SKM-1 treated with dmso at 0.1 percent for 144 hours (cell line): Measurements from ENCODE around the gene SPAG6.
"Not testable (repeated sequence)": the region's sequence is repeated elsewhere in the genome, so short reads cannot be mapped to it uniquely, and the experiment has no call there.

Experiments used
- DNase-seq: peaks from one replicate; lab custom pipeline; 2025; ENCODE audit not compliant: unreplicated experiment; lab: John Stamatoyannopoulos, UW

Gene SPAG6

DNA sequence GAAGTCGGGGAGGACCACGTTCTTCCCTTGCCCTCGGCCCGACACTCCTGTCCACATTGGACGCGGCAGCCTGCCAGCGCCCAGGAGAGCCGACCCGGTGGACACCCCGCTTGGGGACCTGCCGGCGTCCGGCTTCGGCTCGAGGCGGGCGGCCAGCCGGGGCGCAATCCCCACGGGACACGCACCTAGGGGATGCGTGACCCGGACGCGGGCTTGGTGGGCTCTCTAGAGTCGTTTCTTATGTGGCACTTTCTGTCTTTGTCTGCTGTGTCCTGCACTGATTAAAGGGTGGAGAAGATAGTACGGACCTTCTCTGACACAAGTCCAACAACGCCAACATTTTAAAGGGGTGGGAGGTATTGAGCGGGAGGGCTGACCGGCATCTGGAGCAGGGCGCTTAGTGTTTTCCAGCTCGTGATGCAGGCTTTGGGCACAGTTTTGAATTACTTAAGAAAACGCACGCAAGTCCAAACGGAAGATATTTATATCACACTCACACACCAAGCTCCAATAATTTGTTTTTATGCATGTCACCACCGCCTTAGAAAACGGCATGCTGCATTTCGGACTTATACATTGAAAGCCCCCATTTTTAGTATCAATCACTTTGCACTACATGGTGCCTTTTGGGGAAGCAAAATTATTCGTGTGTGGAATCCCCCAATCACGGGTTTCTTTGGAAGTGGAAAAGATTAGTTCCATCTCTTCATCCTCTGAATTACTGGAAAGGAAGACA lies 3.9 kb upstream of the SPAG6 start:
- no peak for DNase-seq

DNA sequence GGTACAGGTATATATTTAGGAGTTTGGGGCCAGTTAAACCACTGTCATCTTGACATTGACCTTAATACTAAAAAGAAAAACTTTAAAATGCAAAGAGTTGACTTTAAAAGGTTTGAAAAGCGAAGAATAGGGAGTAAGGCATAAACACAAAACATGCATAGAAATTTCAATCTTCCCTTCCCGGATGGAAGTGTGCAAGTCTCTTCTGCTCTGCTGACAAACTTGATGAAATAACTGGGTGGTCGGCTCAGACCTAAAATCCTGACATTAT lies 3.4 kb upstream of the SPAG6 start:
- DNase-seq = no peak

DNA sequence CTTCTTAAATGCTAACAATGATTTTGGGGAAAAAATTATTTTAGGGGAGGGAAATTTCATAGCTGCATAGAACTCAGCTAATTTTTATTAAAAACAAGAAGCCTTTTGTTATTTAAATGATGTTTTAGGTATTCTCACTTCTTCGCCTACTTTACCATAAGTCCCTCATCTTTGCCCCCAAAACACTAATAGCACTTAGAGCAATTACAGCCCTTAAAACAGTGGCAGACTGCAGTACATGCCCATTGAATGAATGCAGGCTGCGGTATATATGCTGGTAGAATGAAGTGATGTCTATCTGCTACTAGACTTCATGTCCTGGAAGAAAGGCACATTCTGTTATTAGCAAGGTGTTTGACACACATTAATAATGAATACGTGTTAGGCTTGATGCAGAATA lies 2.9 kb upstream of the SPAG6 start:
- no peak for DNase-seq

DNA sequence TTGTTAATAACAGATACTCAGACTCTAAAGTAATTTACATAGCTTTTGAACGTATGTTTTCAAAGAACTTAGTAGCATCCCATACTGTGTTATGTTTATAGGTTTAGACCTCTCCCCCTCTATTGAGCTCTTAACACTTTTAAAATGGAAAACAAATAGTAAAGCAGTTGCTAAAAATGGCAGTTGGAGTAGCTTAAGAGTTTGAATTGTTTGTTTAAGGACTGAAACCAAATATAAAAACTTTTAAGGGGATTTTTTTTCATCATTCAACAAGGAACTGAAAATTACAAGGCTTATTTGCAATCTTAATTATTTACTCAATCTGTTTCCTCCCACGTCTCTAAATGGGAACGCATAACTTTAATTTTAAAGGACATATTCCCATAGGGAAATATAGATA lies 1.6 kb upstream of the SPAG6 start:
- no peak for DNase-seq

DNA sequence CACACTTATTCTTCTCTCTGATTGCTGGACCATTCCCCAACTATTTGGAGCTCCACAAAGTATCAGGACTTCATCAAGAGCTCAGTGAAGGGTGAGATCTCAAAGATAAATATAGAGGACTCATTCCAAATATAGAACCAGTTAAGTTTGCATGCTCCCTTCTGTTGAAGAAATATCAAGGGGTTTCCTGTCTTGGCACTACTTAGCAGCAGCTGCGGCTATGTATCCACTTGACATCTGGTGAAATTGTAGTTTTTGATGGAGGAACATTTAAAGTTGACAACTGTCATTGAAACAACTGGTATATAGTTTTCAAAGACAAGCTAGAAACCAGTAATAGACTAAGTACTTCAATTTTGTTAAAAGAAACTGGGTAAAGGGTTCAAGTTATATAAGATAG lies 1.0 kb upstream of the SPAG6 start:
- DNase-seq = no peak

DNA sequence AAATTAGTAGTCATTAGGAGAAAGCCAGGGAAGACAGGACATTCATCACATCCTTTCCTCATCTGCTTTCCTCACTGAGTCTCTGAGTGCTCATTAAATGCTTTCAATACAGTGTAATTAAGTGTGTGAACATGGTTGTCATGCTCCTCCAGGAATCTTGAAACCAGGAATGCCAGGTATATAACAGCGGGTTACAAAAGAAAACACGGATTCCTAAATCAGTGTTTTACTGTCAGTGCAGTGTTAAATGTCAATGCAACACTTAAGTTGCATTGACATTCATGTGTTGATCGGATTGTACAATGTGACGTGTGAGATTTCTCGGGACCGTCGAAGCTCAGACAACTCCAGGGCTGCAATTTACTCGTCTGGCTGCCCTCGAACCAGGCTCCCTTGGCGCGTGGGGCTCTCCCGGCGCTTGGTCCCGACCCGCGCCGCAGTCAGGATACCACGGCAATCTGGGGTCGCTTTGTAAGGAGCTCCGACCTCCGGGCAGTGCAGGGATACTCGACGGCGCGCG lies 455 bp upstream of the SPAG6 start:
- no peak for DNase-seq

DNA sequence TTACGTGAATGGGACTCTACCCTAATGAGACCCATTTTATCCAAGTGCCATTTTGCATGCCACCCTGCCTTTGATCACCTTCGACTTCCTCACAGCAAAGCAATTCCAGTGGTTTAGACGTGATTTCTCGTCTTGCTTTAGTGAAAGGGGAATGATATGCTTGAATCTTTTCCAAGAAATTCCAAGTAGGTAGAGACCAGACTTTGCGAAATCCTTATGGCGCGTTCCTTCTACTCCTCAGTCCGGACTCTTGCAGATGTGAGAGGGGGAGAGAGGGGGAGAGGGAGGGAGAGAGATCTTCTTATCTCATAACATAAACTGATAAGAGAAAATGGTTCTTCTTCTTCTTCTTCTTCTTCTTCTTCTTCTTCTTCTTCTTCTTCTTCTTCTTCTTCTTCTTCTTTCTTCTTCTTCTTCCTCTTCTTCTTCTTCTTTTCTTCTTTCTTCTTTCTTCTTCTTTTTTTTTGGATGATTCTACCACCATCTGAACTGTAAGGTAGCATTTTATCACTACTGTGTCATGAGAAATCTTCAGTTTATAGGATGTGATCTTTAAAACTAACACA lies 883 bp downstream of the SPAG6 start:
- DNase-seq = no peak

DNA sequence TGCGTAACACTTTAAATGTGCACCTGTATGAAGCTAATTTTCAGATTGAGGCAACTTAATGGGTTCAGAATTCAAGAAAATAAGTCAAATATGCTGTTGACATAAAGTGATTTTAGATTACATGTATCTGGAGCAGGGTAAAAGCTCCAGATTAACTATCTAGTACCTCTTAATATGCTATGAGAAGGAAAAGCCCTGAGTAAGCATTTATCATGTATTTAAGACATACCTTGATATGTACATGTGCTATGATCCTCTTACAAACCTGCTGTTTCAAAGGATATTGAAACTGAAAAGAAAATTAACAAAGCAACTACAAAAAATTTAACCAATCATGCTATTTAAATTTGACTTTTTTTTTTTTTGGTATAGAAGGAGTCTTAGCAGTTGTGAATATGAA lies 4.5 kb downstream of the SPAG6 start:
- DNase-seq = no peak

DNA sequence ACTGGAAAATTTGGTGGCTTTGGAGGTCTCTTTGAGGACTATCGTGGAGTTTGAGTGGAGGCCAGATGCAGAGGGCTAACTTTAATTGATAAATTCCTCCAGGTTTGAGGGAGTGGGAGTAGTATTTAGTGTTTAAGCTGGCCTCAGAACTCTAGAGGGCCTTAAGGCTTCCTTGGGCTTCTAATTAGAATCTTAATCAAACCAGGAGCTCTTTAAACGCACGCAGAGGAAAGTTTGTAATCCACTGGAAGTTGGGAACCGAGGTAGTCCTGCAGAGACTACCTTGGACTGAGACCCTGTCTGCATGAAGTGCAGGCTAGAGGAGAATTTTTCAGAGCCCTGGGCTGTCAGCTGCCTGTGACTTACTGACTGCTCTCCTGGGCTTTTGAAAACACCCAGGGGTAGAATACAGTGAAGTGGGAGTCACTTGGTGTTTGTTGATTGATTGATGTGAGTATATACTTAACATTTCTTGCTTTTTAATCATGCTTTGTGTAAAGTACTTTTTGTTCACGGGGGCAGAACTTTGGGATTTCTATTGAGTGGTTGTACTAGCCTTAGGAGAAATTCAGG lies 5.9 kb downstream of the SPAG6 start:
- DNase-seq = no peak

DNA sequence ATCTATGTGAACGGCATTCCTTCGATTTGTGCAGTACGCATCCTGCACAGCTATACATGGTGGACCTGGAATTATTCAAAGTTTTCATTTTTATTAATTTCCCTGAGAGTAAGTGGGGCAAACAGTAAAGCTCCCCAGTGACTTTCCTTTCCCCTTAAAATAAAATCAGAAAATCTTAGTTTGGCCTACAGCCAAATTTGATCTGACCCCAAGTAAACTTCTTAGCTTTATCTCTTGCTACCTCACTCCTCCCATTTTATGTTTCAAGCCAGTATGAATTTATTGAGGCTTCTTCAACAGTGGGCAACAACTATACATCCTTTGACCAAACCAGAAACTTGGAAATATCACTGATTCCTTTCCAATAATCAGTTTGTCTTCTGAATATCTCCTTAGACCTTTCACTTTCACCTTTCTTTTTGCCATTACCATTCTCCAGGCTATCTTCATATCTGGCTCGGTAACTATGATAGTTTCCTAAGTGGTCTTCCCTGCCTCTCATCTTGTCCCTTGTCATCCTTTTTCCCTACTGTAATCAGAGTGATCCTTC lies 11.1 kb downstream of the SPAG6 start:
- DNase-seq = no peak

DNA sequence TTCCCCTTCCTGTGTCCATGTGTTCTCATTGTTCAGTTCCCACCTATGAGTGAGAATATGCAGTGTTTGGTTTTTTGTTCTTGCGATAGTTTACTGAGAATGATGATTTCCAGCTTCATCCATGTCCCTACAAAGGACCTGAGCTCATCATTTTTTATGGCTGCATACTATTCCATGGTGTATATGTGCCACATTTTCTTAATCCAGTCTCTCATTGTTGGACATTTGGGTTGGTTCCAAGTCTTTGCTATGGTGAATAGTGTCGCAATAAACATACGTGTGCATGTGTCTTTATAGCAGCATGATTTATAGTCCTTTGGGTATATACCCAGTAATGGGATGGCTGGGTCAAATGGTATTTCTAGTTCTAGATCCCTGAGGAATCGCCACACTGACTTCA lies 12.5 kb downstream of the SPAG6 start:
- not testable (repeated sequence) for DNase-seq

DNA sequence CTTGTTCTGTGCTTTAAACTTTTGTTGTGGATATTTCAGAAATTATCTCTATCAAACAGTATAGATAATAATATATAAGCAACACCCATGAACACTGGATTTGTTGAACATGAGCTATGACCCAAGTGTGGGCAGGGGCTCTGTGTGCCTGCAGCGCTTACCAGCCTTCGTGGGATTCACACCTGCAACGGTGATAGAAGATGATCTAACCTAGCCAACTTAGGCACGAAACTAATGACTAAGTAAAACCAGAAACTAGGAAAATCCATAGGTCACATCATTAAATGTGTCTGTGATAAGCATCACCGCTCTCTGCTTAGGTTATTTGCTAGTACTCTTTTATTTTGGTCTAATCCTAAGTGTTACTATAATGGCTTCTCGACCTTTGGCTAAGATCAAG lies 18.0 kb downstream of the SPAG6 start:
- DNase-seq = no peak

DNA sequence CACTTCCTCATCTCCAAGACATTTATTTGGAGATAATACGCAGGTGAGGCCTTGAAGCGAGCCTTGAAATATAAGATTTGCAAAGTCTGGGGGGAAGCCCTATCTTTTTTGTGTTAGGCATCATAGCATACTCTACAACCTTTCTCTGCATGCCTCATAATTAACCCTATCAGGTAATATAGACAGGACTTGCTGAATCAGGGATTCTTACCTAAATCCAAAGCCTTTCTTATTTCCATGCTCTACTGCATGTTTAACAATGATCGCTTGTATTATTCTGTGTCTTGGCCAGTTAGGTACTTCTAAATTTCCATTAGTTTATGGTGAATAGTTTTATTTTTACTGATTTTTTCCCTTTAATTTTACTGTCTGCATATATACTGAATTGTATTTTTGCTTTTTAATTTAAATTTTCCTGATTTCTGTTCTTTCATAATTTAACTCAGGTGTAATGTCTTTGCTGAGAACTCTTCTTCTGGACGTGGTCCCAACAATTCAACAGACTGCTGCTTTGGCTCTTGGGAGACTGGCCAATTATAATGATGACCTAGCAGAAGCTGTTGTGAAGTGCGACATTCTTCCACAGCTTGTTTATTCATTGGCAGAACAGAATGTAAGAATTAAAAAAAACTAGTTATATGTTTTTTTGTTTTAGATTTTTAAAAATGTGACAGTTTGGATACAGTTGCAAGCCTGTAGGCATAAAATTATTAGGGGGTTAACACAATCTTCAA lies 19.3 kb downstream of the SPAG6 start:
- no peak for DNase-seq

DNA sequence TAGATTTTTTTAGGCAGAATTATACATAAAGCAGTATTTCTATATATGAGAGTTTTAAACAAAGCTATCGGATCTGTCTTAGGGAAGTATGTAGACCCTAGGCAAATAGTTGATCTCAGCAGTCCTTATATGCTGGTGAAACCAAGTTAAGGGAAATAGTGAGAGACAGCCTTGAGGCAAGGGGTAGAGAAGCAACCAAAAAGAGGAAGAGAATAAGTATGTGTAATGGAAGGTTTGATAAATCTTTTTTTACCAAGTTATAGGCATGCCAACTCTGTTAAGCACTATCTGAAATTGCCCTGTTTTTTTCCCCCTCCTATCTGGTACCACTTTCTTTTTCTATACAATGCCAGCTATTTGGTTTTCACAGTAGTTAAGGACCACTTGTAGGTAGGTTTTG lies 19.9 kb downstream of the SPAG6 start:
- no peak for DNase-seq

DNA sequence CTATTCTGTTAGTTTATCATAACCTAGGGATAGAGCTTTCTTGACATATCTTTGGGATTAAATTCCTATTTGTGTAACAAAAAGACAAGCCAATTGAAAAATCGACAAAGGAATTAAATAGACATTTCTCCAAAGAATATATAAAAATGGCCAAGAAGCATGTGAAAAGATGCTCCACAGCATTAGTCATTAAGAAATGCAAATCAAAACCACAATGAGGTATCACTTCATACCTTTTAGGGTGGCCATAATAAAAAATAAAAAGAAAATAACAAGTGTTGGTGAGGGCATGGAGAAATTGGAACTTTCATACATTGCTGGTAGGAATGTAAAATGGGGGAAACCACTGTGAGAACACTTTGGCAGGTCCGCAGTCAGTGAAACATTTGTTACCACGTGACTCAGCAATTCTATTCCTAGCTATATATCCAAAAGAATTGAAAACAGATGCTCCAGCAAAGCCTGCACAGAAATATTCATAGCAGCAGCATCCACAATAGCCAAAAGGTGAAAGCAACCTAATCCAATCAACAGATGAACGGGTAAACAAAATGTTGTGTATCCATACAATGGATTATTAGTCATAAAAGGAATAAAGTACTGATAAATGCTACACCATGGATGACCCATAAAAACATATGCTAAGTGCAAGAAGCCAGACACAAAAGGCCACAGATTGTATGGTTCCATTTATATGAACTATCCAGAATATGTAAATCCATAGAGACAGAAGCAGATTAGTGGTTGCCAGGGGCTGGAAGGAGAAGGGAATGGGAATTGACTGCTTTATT lies 20.5 kb downstream of the SPAG6 start:
- no peak for DNase-seq

DNA sequence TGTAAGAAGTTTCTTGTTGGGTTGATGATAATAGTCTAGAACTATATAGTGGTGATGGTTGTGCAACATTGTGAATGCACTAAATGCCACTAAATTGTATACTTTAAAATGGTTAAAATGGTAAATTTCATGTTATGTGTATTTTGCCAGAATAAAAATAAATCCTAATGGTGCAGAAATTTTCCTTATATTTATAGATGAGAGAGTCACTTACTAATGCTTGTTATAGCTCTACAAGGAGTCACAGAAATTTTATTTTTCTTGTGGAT lies 21.1 kb downstream of the SPAG6 start:
- no peak for DNase-seq

DNA sequence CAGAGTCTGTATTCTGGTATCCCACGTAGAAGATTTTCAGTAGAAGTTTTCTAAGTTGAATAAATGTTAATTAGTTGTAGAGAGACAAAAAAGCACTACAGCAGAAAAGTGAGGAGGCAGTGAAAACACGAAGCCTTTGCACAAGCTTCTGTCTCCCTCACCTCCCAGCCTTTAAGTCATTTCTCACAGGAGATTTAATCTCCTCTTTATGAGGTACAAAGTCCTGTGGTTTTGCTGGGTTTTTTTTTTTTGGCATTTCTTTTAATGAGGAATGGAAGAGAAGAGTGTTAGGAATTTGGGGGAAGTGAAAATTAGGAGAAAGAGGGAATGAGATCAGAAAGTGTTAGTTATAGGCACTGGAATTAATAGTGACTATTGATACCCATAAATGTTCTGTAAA lies 21.5 kb downstream of the SPAG6 start:
- DNase-seq = no peak

DNA sequence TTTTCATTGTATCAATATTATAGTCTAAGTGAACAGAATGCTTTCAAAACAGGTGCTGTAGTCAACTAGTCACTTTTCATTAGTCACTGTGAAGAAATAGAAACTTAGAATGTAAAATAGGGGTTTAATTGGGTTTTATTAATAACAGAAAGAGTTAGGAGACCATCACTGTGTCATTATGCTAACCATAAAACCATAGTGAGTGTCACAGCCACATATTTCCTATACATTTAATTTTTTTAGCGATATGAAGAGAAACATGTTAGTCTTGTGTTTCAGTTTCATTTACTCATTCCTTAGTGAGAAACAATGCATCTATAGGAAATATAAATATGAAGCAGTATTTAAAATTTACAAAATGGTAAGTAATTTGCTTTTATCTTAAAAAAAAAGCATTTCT lies 22.2 kb downstream of the SPAG6 start:
- no peak for DNase-seq

DNA sequence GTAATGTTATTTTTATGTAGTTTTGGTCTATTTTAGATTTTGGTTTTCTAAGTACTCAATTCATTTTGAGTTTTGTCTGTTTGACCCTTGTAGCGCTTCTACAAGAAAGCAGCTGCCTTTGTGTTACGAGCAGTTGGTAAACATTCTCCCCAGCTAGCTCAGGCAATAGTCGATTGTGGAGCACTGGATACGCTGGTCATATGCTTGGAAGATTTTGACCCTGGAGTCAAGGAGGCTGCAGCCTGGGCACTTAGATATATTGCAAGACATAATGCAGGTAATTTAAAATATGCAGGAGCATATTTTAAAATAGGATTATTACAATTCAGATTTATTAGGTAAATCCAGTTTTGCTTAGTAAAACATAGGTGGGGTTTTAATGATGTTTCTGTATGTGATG lies 23.1 kb downstream of the SPAG6 start:
- DNase-seq = no peak

DNA sequence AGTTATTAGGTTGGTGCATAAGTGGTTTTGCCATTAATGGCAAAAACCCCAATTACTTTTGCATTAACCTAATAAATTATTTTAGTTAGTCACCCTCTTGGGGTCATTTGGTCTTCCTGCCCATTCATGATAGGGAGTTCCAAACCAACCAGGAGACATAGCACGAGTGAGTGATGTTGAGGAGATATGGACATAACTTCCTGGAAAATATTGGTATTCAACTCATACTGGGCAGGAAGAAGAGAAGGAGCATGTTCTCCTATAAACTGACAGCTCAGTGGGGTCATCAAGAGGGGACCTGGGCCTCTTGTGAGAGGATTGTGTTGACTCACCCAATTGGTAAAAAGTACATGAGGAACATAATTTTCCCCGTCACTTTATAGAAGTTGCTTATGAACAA lies 23.7 kb downstream of the SPAG6 start:
- DNase-seq = no peak

DNA sequence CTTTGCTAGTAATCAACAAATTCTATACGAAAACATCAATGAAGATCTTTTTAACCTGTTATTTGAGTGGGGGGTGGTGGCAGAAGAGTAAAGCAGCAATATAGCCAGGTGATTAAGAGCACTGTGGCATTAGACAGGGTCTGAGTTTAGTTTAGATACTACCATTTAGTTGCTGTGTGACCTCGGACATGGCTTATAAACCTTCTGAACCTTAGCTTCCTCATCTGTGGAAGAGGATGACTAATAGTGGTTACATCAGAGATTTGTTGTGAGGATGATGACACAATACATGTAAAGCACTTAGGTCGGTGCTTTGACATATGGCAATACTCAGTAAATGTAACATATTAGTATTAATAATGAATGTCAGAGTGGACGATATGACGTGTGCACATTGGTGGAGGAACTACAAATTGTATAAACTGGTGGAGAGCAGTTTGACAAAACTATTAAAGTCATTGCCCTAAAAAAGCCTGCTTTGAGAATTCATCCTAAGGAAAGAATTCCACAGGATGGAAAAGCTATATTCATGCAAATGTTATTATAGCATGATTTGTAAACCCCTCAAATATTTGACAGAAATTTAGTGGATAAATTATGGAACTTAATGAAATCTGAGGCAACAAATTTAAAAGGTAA lies 24.3 kb downstream of the SPAG6 start:
- peak; percentile 74 for DNase-seq
